SK-MEL-5 (cell line): ENCODE data around the gene MAGEA2B. TPM values are rescaled to one million over a fixed set of nuclear protein-coding genes. Genes with fewer than 3 reads are reported as not detected.
"Not testable (repeated sequence)": the region's sequence is repeated elsewhere in the genome, so short reads cannot be mapped to it uniquely, and the experiment has no call there.

Source experiments
- DNase-seq: peaks from one replicate; pipeline ENCODE4 v3.0.0-alpha.2; 2016; ENCODE audit warnings: low read depth, low spot score
- in situ Hi-C: cut with HindIII; loops from 2 replicates; pipeline ENCODE4 v1.10.0; 2016; ENCODE audit warnings: low sequenced_read_pairs, high pct_unique_total_duplicates, low pct_unique_long_range_greater_than_20kb
- polyA plus RNA-seq, 2 experiments: library from polyadenylated mRNA; depleted of rRNA; stranded (reverse); fragments of >200 nt; gene quantifications; 2 replicates each; pipeline ENCODE4 v1.2.3, GENCODE V29; 2015
- total RNA-seq: library from RNA; depleted of rRNA; stranded (reverse); fragments of >200 nt; shearing (Covaris generic); gene quantifications from 2 replicates; pipeline ENCODE4 v1.2.3, GENCODE V29; 2014; rRNA removed

Gene MAGEA2B
- 16.7 and 21.8 TPM in 2 replicates for total RNA-seq
- 21.7 and 44.7 TPM in 2 replicates for polyA plus RNA-seq (2015; cell fraction: cytosol; rRNA removed)
- 215 and 289 TPM in 2 replicates for polyA plus RNA-seq (2015; cell fraction: nucleus; rRNA removed)

- DNase-seq, in situ Hi-C loops: not testable (repeated sequence)
These were observed at the start of gene MAGEA2B for GRCh38 chrX:152713815-152714787. MAGEA2B (plus strand) TSS chrX:152714628; CDS start chrX:152717107, 2,479 bp downstream.

- in situ Hi-C loops: no loop called here
- no peak for DNase-seq
These were observed 40.3 kb upstream of the MAGEA2B start for GRCh38 chrX:152674135-152674534.

GRCh38 chrX:152674652-152675051 is 39.8 kb upstream of the MAGEA2B start:
- in situ Hi-C loops, DNase-seq: not testable (repeated sequence)

DNA sequence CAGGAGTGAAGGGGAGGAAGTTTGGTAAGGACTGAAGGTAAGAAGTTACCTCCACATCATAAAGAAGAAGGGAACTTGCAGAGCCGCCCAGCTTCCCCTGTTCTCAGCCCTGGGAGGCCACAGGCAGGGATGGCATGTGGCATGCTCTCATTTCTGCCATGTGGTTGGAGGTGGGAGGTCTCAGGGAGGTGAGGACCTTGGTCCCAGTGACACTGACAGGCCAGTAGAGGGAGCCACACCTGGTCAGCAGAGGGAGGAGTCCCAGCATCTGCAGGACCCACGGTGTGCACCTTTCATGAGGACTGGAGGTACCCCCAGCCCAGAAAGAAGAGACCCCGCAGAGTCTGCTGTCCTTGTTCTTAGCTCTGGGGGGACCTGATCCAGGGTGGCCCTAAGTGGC is 33.4 kb upstream of the MAGEA2B start:
- DNase-seq, in situ Hi-C loops: not testable (repeated sequence)

GRCh38 chrX:152697952-152698931 is 16.2 kb upstream of the MAGEA2B start, which contains the start of gene MAGEA3:
MAGEA3 (plus strand) TSS chrX:152698794; CDS start chrX:152700833, 2,039 bp downstream.
- in situ Hi-C loops: not testable (repeated sequence)

GRCh38 chrX:152700390-152700789 is 14.0 kb upstream of the MAGEA2B start:
- DNase-seq, in situ Hi-C loops: not testable (repeated sequence)

More at GRCh38 chrX:152697952-152698931, 16.2 kb upstream of the MAGEA2B start, which contains the start of gene MAGEA3:
- DNase-seq: not testable (repeated sequence)

- DNase-seq, in situ Hi-C loops: not testable (repeated sequence)
These were observed 7.9 kb upstream of the MAGEA2B start for GRCh38 chrX:152706500-152706899.

DNA sequence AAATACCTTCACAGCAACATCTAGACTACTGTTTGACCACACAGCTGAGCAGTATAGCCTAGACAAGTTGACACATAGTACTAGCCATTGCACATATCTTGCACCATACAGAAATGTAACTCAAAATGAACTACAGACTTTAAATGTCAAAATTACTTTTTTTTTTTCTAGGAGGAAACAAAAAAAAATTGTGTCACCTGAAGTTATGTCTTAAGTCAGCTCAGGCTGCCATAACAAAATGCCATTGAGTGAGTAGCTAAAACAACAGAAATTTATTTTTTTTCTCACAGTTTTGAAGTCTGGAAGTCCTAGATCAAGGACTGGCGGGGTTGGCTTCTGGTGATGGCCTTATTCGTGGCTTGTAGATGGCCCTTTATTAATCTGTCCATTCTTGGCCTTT is 5.3 kb upstream of the MAGEA2B start, which contains the start of gene CSAG2:
Gene CSAG2 (minus strand): TSS at position 101 of the 400 bp plus-strand sequence. CDS start 161 bp downstream, outside the sequence.
- in situ Hi-C loops: not testable (repeated sequence)

DNA sequence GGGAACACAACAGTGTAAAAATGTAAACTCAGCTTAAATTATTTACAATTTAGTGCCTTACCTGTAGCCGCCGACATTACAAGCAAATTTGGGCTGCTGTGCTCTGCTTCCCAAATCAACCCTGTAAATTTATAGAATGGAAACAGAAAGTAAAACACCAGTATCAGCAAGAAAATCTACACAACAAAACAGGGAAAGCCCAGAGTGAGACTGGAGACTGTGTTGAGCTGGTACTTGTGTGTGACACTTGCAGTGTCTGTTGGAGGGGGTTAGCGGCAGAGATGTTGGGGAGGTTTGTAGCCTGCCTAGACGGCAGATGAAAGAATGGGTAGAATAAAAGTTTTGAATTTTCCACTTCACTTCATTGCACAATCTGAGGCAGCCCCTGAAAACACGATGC is 1.2 kb upstream of the MAGEA2B start:
- in situ Hi-C loops, DNase-seq: not testable (repeated sequence)

More for the DNA sequence above, 5.3 kb upstream of the MAGEA2B start, which contains the start of gene CSAG2:
- DNase-seq: not testable (repeated sequence)

- no peak for DNase-seq
- in situ Hi-C loops: no loop called here
These were observed 11.0 kb downstream of the MAGEA2B start for GRCh38 chrX:152725409-152725808.

DNA sequence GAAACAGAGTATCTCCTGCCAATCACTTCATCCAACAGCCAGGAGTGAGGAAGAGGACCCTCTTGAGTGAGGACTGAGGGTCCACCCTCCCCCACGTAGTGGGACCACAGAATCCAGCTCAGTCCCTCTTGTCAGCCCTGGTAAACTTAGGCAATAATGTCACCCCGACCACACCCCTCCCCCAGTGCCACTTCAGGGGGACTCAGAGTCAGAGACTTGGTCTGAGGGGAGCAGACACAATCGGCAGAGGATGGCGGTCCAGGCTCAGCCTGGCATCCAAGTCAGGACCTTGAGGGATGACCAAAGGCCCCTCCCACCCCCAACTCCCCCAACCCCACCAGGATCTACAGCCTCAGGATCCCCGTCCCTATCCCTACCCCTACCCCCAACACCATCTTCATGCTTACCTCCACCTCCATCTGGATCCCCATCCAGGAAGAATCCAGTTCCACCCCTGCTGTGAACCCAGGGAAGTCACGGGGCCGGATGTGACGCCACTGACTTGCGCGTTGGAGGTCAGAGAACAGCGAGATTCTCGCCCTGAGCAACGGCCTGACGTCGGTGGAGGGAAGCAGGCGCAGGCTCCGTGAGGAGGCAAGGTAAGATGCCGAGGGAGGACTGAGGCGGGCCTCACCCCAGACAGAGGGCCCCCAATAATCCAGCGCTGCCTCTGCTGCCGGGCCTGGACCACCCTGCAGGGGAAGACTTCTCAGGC is 19.0 kb downstream of the MAGEA2B start, which contains the start of the genes CSAG1 and MAGEA12:
Gene CSAG1 (minus strand): TSS at position 461 of the 715 bp plus-strand sequence. CDS start 1,261 bp downstream, outside the sequence.
Gene MAGEA12 (plus strand): TSS at position 497 of the 715 bp plus-strand sequence. CDS start 2,405 bp downstream, outside the sequence.
- in situ Hi-C loops: no loop called here
- peak; percentile 85 for DNase-seq

GRCh38 chrX:152734143-152734858 is 19.9 kb downstream of the MAGEA2B start:
- DNase-seq, in situ Hi-C loops: not testable (repeated sequence)

- in situ Hi-C loops: no loop called here
- no peak for DNase-seq
These were observed 20.7 kb downstream of the MAGEA2B start for GRCh38 chrX:152735101-152735500.

- in situ Hi-C loops: no loop called here
These were observed 21.6 kb downstream of the MAGEA2B start for GRCh38 chrX:152735860-152736511.

DNA sequence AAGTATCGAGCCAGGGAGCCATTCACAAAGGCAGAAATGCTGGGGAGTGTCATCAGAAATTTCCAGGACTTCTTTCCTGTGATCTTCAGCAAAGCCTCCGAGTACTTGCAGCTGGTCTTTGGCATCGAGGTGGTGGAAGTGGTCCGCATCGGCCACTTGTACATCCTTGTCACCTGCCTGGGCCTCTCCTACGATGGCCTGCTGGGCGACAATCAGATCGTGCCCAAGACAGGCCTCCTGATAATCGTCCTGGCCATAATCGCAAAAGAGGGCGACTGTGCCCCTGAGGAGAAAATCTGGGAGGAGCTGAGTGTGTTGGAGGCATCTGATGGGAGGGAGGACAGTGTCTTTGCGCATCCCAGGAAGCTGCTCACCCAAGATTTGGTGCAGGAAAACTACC is 22.1 kb downstream of the MAGEA2B start:
- DNase-seq, in situ Hi-C loops: not testable (repeated sequence)

More at GRCh38 chrX:152735860-152736511, 21.6 kb downstream of the MAGEA2B start:
- DNase-seq: no peak
